ENCODE results near the gene ORC3. TPM values are rescaled to one million over a fixed set of nuclear protein-coding genes. Genes with fewer than 3 reads are reported as not detected.
A peak's percentile ranks its signal among the peaks of the same experiment; 100 is the strongest.
"Not testable (repeated sequence)": the region's sequence is repeated elsewhere in the genome, so short reads cannot be mapped to it uniquely, and the experiment has no call there.

Gene ORC3
- total and polyA plus RNA-seq, 10 of the 15 experiments (the other 5 are each of a cell fraction or from before 2014, with no cell fraction given): 27.2 to 76.3 (median 54.6) TPM

DNA sequence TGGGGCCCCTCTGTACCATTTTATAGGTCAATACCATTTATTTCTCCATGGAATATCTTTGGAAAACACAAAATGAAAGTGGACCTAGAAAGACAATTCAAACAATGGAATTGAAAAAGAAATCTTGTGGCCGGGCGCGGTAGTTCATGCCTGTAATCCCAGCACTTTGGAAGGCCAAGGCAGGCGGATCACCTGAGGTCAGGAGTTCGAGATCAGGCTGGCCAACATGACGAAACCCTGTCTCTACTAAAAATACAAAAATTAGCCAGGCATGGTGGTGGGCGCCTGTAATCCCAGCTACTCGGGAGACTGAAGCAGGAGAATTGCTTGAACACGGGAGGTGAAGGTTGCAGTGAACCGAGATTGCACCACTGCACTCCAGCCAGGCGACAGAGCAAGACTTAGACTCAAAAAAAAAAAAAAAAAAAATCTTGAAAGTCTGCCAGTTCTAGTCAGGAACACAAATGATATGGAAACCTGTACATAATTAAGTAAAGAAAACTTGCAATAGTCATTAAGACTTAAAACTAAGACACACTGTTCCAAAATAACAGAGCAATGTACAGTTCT is 96.8 kb downstream of the ORC3 start:
- H3K9me3 ChIP-seq (replicated peaks; ENCODE audit: control insufficient read depth, insufficient read depth, low read length); intact Hi-C loops (cut with micrococcal nuclease; ENCODE audit: unreplicated experiment); H3K27ac ChIP-seq (ENCODE audit: control insufficient read depth, insufficient read depth); FAIRE-seq; H3K9ac ChIP-seq (ENCODE audit: control insufficient read depth, insufficient read depth, low read length); DNase-seq (ENCODE audit: low read depth, low spot score); ATAC-seq; H3K27me3 ChIP-seq (replicated peaks in 1 of 2; ENCODE audit: control insufficient read depth in 2 of 2, insufficient read depth in 2 of 2, low read length in 1 of 2); H4K20me1 ChIP-seq (ENCODE audit: control insufficient read depth, insufficient read depth); in situ Hi-C loops (cut with MboI); H3K4me2 ChIP-seq (ENCODE audit: control insufficient read depth, insufficient read depth); BruUV-seq (replicated peaks); H2AFZ ChIP-seq (ENCODE audit: control insufficient read depth, low read depth, low read length); H3K4me3 ChIP-seq: not testable (repeated sequence)
- peaks cover 32% of the 10 kb centered on the region for H3K4me1 ChIP-seq (ENCODE audit: control insufficient read depth, insufficient read depth, low read length)
- TF ChIP-seq ZBTB33 (IDR thresholded peaks at IDR 0.05): peak; percentile 38; the same call in 1 of the 2 replicates
- POLR2A ChIA-PET: interaction anchor here (0.6 to 3.6 kb wide), 3 partner anchors 12 to 119 kb away, joined by 3 to 28 read pairs (median 3); no protein-coding TSS in a partner anchor
- 91% methylated on average over 10 of the region's 11 CpGs for WGBS (ENCODE audit: insufficient coverage, insufficient replicate concordance, low lambda C conversion rate, missing lambda C conversion rate)
- H3K79me2 ChIP-seq (ENCODE audit: control insufficient read depth, insufficient read depth, low read length): peaks cover 97% of the 10 kb centered on the region
- CTCF ChIA-PET: interaction anchor here (1.0 to 1.2 kb wide), 2 partner anchors 33 to 144 kb away, joined by 4 read pairs; no protein-coding TSS in a partner anchor
- H3K36me3 ChIP-seq (ENCODE audit: control insufficient read depth in 2 of 2, insufficient read depth in 2 of 2, low read length in 1 of 2): peaks cover 5 to 26% of the 10 kb centered on the region in 2 experiments
- SMC1A ChIA-PET (ENCODE audit: uncharacterized antibody, unreplicated experiment): interaction anchor here (0.6 to 5.9 kb wide), 6 partner anchors 10 to 294 kb away, joined by 3 to 83 read pairs (median 4); partner anchors contain the start of gene AKIRIN2
- RAD21 ChIA-PET (ENCODE audit: unreplicated experiment): interaction anchor here (1.4 to 1.9 kb wide), 2 partner anchors 11 to 16 kb away, joined by 3 to 9 read pairs; partner anchors contain the start of gene AKIRIN2

- H3K79me2 ChIP-seq (ENCODE audit: control insufficient read depth, insufficient read depth, low read length): peaks cover 97% of the 10 kb centered on the region
- DNase-seq (ENCODE audit: low read depth, low spot score): no peak
- peaks cover 5 to 23% of the 10 kb centered on the region in 2 experiments for H3K36me3 ChIP-seq (ENCODE audit: control insufficient read depth in 2 of 2, insufficient read depth in 2 of 2, low read length in 1 of 2)
- H3K4me3 ChIP-seq: no peak overlapping the region
- 80% methylated on average over 2 of the region's 3 CpGs for WGBS (ENCODE audit: insufficient coverage, insufficient replicate concordance, low lambda C conversion rate, missing lambda C conversion rate)
- no peak for FAIRE-seq
- H3K27me3 ChIP-seq (replicated peaks in 1 of 2; ENCODE audit: control insufficient read depth in 2 of 2, insufficient read depth in 2 of 2, low read length in 1 of 2): no peaks in the 10 kb centered on the region
- H3K4me2 ChIP-seq (ENCODE audit: control insufficient read depth, insufficient read depth): no peak overlapping the region; the same call in 1 of the 2 replicates
- peaks cover 3% of the 10 kb centered on the region; the same call in 1 of the 2 replicates for H4K20me1 ChIP-seq (ENCODE audit: control insufficient read depth, insufficient read depth)
- no TSS peak for BruUV-seq (replicated peaks)
- no peak overlapping the region for H3K9ac ChIP-seq (ENCODE audit: control insufficient read depth, insufficient read depth, low read length)
- intact Hi-C loops (cut with micrococcal nuclease; ENCODE audit: unreplicated experiment) (no loop called here), in situ Hi-C loops (cut with MboI) (no loop called here)
- CTCF ChIA-PET: interaction anchor here (1.0 to 1.2 kb wide), 2 partner anchors 34 to 144 kb away, joined by 4 read pairs; no protein-coding TSS in a partner anchor
- peaks cover 37% of the 10 kb centered on the region for H3K4me1 ChIP-seq (ENCODE audit: control insufficient read depth, insufficient read depth, low read length)
- no peak overlapping the region for H3K27ac ChIP-seq (ENCODE audit: control insufficient read depth, insufficient read depth)
- ATAC-seq: no peak
- POLR2A ChIA-PET: interaction anchor here (0.5 to 1.2 kb wide), 6 partner anchors 9 to 119 kb away, joined by 3 to 4 read pairs (median 3); no protein-coding TSS in a partner anchor
- H3K9me3 ChIP-seq (replicated peaks; ENCODE audit: control insufficient read depth, insufficient read depth, low read length): peaks cover 3% of the 10 kb centered on the region; the same call in 2 of the 3 replicates
- RAD21 ChIA-PET (ENCODE audit: unreplicated experiment): interaction anchor here (0.9 to 1.9 kb wide), 4 partner anchors 8 to 15 kb away, joined by 3 to 9 read pairs (median 4); partner anchors contain the start of gene AKIRIN2
- SMC1A ChIA-PET (ENCODE audit: uncharacterized antibody, unreplicated experiment): interaction anchor here (0.6 to 2.4 kb wide), 5 partner anchors 8 to 295 kb away, joined by 3 to 19 read pairs (median 4); partner anchors contain the start of gene AKIRIN2
- H2AFZ ChIP-seq (ENCODE audit: control insufficient read depth, low read depth, low read length): no peak overlapping the region
- TF ChIP-seq POLR2AphosphoS2 (IDR thresholded peaks at IDR 0.05; ENCODE audit: low read depth, low read length) (no peak), CEBPB (IDR thresholded peaks at IDR 0.05; ENCODE audit: borderline replicate concordance in 1 of 2, low read depth in 2 of 2, low read length in 2 of 2) (no peak), HCFC1 (IDR thresholded peaks at IDR 0.05; ENCODE audit: low read length) (no peak), MYC (IDR thresholded peaks at IDR 0.05; ENCODE audit: insufficient read depth, insufficient read length, insufficient replicate concordance, low read length, severe bottlenecking) (no peak), CBX3 (IDR thresholded peaks at IDR 0.05; ENCODE audit: borderline replicate concordance, low read depth) (no peak), ZNF274 (IDR thresholded peaks at IDR 0.05; ENCODE audit: insufficient read depth, insufficient read length) (no peak), TCF3 (IDR thresholded peaks at IDR 0.05; ENCODE audit: borderline replicate concordance, insufficient read depth, low read depth, low read length) (no peak), PAX8 (IDR thresholded peaks at IDR 0.05) (no peak), FOXM1 (IDR thresholded peaks at IDR 0.05; ENCODE audit: low read depth, low read length) (no peak)
Measured at GRCh38 chr6:87687296-87687695, 97.4 kb downstream of the ORC3 start.
